Uterus (tissue), 2 donors: ENCODE data around the gene CBFA2T3.

Experiments
- CTCF ChIP-seq, 4 experiments: fragments of 200-600 bp in 2 of 4; fragments of 450-650 bp in 2 of 4; sonication (generic) in 2 of 4; IDR thresholded peaks; one replicate each; pipeline ENCODE4 v1.5.1; 2016 to 2019; ENCODE audit warnings: antibody characterized with exemption in 4 of 4, mild to moderate bottlenecking in 2 of 4, moderate library complexity in 1 of 4
- POLR2A ChIP-seq, 2 donors: fragments of 450-650 bp; IDR thresholded peaks; one replicate each; pipeline ENCODE4 v1.6.1; 2016; ENCODE audit warnings: antibody characterized with exemption in 2 of 2, mild to moderate bottlenecking in 1 of 2, moderate library complexity in 1 of 2

- TF ChIP-seq POLR2A (IDR thresholded peaks at IDR 0.05) = no peak
- no peak for TF ChIP-seq CTCF (IDR thresholded peaks at IDR 0.05)
These were observed 76.9 kb downstream of the CBFA2T3 start for GRCh38 chr16:88899901-88900661.
